HEK293 (cell line): ENCODE measurements around the gene TRIM56.
A peak's percentile ranks its signal among the peaks of the same experiment; 100 is the strongest.

Experiments used
- CTCF ChIA-PET: fragments of 350-600 bp; formaldehyde crosslinking; extraction: SDS; loops from one replicate; lab custom pipeline; 2021; ENCODE audit warnings: antibody characterized with exemption; lab: Yijun Ruan, JAX
- POLR2A ChIA-PET: fragments of 300-600 bp; formaldehyde crosslinking; extraction: SDS; loops from one replicate; lab custom pipeline; 2020; ENCODE audit warnings: antibody characterized with exemption, inconsistent platforms; lab: Yijun Ruan, JAX
- H3K27ac ChIP-seq: fragments of 200-500 bp; sonication (Bioruptor generic); 2 replicates; pipeline ENCODE4 v1.5.1; 2014; ENCODE audit warnings: low read depth, low read length, control low read depth, inconsistent platforms; ENCODE audit errors: extremely low read depth
- H3K36me3 ChIP-seq, 2 experiments: fragments of 200-500 bp in 1 of 2; sonication (Bioruptor generic) in 1 of 2; 1 replicate in 1 of 2; 2 replicates in 1 of 2; pipeline ENCODE4 v1.5.1; 2014 to 2017; ENCODE audit warnings: inconsistent platforms in 2 of 2, low read length in 2 of 2; ENCODE audit not compliant: control insufficient read depth in 2 of 2, insufficient read depth in 1 of 2
- H3K4me1 ChIP-seq: fragments of 200-500 bp; sonication (Bioruptor generic); 2 replicates; pipeline ENCODE4 v1.5.1; 2014; ENCODE audit warnings: mild to moderate bottlenecking, low read length, inconsistent platforms; ENCODE audit not compliant: control insufficient read depth, insufficient read depth
- H3K4me3 ChIP-seq: 2 replicates; pipeline ENCODE4 v1.5.1; 2011; ENCODE audit warnings: low read depth, mild to moderate bottlenecking, control low read depth, low read length, moderate library complexity
- H3K9me3 ChIP-seq: fragments of 200-500 bp; sonication (Bioruptor generic); 2 replicates; pipeline ENCODE4 v1.5.1; 2014; ENCODE audit warnings: low read depth, low read length, inconsistent platforms; ENCODE audit not compliant: control insufficient read depth, insufficient read depth
- FEZF1 ChIP-seq: fragments of 450-650 bp; formaldehyde crosslinking; IDR thresholded peaks from 2 replicates; pipeline ENCODE4 v1.5.1; 2016; ENCODE audit warnings: missing biosample characterization, missing genetic modification characterization
- KLF7 ChIP-seq: fragments of 450-650 bp; formaldehyde crosslinking; IDR thresholded peaks from 2 replicates; pipeline ENCODE4 v1.5.1; 2016; ENCODE audit warnings: missing biosample characterization, missing genetic modification characterization, borderline replicate concordance
- ZFP37 ChIP-seq: fragments of 450-650 bp; formaldehyde crosslinking; IDR thresholded peaks from 2 replicates; pipeline ENCODE4 v1.5.1; 2016; ENCODE audit warnings: missing biosample characterization, missing genetic modification characterization
- ZNF121 ChIP-seq: fragments of 450-650 bp; formaldehyde crosslinking; IDR thresholded peaks from 2 replicates; pipeline ENCODE4 v1.5.1; 2016; ENCODE audit warnings: missing biosample characterization, missing genetic modification characterization
- ZNF2 ChIP-seq: fragments of 450-650 bp; formaldehyde crosslinking; IDR thresholded peaks from 2 replicates; pipeline ENCODE4 v1.5.1; 2016; ENCODE audit warnings: missing biosample characterization, missing genetic modification characterization
- ZNF23 ChIP-seq: fragments of 450-650 bp; formaldehyde crosslinking; IDR thresholded peaks from 2 replicates; pipeline ENCODE4 v1.5.1; 2016; ENCODE audit warnings: missing biosample characterization, missing genetic modification characterization, borderline replicate concordance
- ZNF292 ChIP-seq: fragments of 450-650 bp; formaldehyde crosslinking; IDR thresholded peaks from 2 replicates; pipeline ENCODE4 v1.5.1; 2016; ENCODE audit warnings: low read depth, missing biosample characterization, missing genetic modification characterization, borderline replicate concordance
- ZNF416 ChIP-seq: fragments of 450-650 bp; formaldehyde crosslinking; IDR thresholded peaks from 2 replicates; pipeline ENCODE4 v1.5.1; 2016; ENCODE audit warnings: missing biosample characterization, missing genetic modification characterization
- ZNF514 ChIP-seq: fragments of 450-650 bp; formaldehyde crosslinking; IDR thresholded peaks from 2 replicates; pipeline ENCODE4 v1.5.1; 2016; ENCODE audit warnings: missing biosample characterization, missing genetic modification characterization
- ZNF560 ChIP-seq: fragments of 450-650 bp; formaldehyde crosslinking; IDR thresholded peaks from 2 replicates; pipeline ENCODE4 v1.5.1; 2017; ENCODE audit warnings: missing biosample characterization, missing genetic modification characterization, borderline replicate concordance
- ZNF585B ChIP-seq: fragments of 450-650 bp; formaldehyde crosslinking; IDR thresholded peaks from 2 replicates; pipeline ENCODE4 v1.5.1; 2016; ENCODE audit warnings: missing biosample characterization, missing genetic modification characterization
- ZNF600 ChIP-seq: fragments of 450-650 bp; formaldehyde crosslinking; IDR thresholded peaks from 2 replicates; pipeline ENCODE4 v1.5.1; 2016; ENCODE audit warnings: missing biosample characterization, missing genetic modification characterization
- ZNF623 ChIP-seq: fragments of 450-650 bp; formaldehyde crosslinking; IDR thresholded peaks from 2 replicates; pipeline ENCODE4 v1.5.1; 2016; ENCODE audit warnings: missing biosample characterization, missing genetic modification characterization
- ZNF707 ChIP-seq: fragments of 450-650 bp; formaldehyde crosslinking; IDR thresholded peaks from 2 replicates; pipeline ENCODE4 v1.5.1; 2016; ENCODE audit warnings: missing biosample characterization, missing genetic modification characterization
- ZNF785 ChIP-seq: fragments of 450-650 bp; formaldehyde crosslinking; IDR thresholded peaks from 2 replicates; pipeline ENCODE4 v1.5.1; 2016; ENCODE audit warnings: missing biosample characterization, missing genetic modification characterization
- TF ChIP-seq, protein P1 (sequence below): fragments of 450-650 bp; formaldehyde crosslinking; conservative IDR thresholded peaks from 2 replicates; pipeline ENCODE4 v1.5.1; 2016; ENCODE audit warnings: low read depth, missing biosample characterization, missing genetic modification characterization
- TF ChIP-seq, protein P2 (sequence below): fragments of 450-650 bp; formaldehyde crosslinking; IDR thresholded peaks from 2 replicates; pipeline ENCODE4 v1.5.1; 2016; ENCODE audit warnings: missing biosample characterization, missing genetic modification characterization
- TF ChIP-seq, protein P3 (sequence below): fragments of 450-650 bp; formaldehyde crosslinking; IDR thresholded peaks from 2 replicates; pipeline ENCODE4; 2016; ENCODE audit warnings: missing biosample characterization, missing genetic modification characterization
- TF ChIP-seq, protein P4 (sequence below): fragments of 450-650 bp; formaldehyde crosslinking; IDR thresholded peaks from 2 replicates; pipeline ENCODE4 v1.5.1; 2016; ENCODE audit warnings: missing biosample characterization, missing genetic modification characterization
- TF ChIP-seq, protein P5 (sequence below): fragments of 450-650 bp; IDR thresholded peaks from 2 replicates; pipeline ENCODE4 v1.5.1; 2018; ENCODE audit warnings: missing biosample characterization, missing genetic modification characterization

The TRIM56 gene

DNA sequence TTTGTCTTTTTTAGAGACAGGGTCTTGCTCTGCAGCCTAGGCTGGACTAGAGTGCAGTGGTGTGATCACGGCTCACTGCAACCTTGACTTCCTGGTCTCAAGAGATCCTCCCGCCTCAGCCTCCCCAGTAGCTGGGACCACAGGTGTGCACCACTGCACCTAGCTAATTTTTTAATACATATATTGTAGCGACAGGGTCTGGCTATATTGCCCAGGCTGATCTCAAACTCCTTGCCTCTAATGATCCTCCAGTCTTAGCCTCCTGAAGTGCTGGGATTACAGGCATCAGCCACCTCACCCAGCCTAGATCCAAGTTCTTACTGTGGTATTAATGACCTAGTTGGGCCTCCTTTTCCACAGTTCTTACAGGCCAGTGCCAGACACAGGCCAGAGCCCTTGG, 29.9 kb downstream of the TRIM56 start:
- H3K27ac ChIP-seq = no peak overlapping the region
- H3K4me1 ChIP-seq = no peaks in the 10 kb centered on the region
- CTCF ChIA-PET = no interaction called here
- no peaks in the 10 kb centered on the region for H3K36me3 ChIP-seq
- TF ChIP-seq ZNF416 (tag by site-specific recombination) = no peak
- 0 out of 2 replicates have a peak, but pooled peaks have one; percentile 39 for TF ChIP-seq ZNF121 (tag by site-specific recombination)
- TF ChIP-seq, protein P1, sequence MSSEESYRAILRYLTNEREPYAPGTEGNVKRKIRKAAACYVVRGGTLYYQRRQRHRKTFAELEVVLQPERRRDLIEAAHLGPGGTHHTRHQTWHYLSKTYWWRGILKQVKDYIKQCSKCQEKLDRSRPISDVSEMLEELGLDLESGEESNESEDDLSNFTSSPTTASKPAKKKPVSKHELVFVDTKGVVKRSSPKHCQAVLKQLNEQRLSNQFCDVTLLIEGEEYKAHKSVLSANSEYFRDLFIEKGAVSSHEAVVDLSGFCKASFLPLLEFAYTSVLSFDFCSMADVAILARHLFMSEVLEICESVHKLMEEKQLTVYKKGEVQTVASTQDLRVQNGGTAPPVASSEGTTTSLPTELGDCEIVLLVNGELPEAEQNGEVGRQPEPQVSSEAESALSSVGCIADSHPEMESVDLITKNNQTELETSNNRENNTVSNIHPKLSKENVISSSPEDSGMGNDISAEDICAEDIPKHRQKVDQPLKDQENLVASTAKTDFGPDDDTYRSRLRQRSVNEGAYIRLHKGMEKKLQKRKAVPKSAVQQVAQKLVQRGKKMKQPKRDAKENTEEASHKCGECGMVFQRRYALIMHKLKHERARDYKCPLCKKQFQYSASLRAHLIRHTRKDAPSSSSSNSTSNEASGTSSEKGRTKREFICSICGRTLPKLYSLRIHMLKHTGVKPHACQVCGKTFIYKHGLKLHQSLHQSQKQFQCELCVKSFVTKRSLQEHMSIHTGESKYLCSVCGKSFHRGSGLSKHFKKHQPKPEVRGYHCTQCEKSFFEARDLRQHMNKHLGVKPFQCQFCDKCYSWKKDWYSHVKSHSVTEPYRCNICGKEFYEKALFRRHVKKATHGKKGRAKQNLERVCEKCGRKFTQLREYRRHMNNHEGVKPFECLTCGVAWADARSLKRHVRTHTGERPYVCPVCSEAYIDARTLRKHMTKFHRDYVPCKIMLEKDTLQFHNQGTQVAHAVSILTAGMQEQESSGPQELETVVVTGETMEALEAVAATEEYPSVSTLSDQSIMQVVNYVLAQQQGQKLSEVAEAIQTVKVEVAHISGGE (tag by site-specific recombination) = no peak
- TF ChIP-seq ZNF560 (tag by site-specific recombination) = no peak
- H3K4me3 ChIP-seq = no peak overlapping the region
- no peaks in the 10 kb centered on the region for H3K9me3 ChIP-seq
- POLR2A ChIA-PET = no interaction called here

DNA sequence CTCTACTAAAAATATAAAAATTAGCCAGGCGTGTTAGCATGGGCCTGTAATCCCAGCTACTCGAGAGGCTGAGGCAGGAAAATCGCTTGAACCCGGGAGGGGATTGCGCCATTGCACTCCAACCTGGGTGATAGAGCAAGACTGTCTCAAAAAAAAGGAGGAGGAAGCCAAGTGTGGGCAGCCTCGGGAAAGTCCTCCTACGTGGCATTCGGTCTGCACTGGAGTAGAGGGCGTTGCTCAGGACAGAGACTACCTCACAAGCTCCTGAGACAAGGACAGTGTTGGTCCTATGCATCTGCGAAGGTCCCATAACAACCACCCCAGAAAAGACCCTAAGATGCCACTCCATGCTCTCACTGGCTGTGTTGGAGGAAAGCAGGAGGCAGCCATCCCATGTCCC, 31.6 kb downstream of the TRIM56 start:
- ChIA-PET POLR2A (no interaction called here), CTCF (interaction anchor here (0.6 to 1.5 kb wide), 4 partner anchors 21 to 388 kb away, joined by 3 to 8 read pairs (median 5); no protein-coding TSS in a partner anchor)
- H3K27ac ChIP-seq = no peak overlapping the region

DNA sequence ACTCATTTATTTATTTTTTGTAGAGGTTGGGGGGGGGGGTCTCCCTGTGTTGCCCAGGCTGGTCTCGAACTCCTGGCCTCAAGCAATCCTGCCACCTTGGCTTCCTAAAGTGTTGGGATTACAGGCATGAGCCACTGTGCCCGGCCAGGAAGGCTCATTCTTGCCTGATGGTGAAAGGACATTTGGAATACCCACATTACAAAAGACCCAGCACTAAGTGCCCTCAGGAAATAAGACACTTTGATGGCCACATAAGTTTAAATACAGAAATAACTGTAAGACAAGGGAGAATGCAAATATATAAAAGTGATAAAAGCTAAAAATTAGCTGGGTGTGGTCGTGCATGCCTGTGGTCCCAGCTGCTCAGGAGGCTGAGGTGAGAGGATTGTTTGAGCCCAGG, 33.6 kb downstream of the TRIM56 start:
- H3K36me3 ChIP-seq = no peaks in the 10 kb centered on the region
- no peaks in the 10 kb centered on the region for H3K4me1 ChIP-seq
- H3K27ac ChIP-seq = no peak overlapping the region
- POLR2A ChIA-PET = no interaction called here
- H3K4me3 ChIP-seq = no peak overlapping the region
- TF ChIP-seq, protein P2, sequence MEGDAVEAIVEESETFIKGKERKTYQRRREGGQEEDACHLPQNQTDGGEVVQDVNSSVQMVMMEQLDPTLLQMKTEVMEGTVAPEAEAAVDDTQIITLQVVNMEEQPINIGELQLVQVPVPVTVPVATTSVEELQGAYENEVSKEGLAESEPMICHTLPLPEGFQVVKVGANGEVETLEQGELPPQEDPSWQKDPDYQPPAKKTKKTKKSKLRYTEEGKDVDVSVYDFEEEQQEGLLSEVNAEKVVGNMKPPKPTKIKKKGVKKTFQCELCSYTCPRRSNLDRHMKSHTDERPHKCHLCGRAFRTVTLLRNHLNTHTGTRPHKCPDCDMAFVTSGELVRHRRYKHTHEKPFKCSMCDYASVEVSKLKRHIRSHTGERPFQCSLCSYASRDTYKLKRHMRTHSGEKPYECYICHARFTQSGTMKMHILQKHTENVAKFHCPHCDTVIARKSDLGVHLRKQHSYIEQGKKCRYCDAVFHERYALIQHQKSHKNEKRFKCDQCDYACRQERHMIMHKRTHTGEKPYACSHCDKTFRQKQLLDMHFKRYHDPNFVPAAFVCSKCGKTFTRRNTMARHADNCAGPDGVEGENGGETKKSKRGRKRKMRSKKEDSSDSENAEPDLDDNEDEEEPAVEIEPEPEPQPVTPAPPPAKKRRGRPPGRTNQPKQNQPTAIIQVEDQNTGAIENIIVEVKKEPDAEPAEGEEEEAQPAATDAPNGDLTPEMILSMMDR (tag by site-specific recombination) = no peak
- TF ChIP-seq ZNF416 (tag by site-specific recombination) = no peak
- TF ChIP-seq ZNF623 = no peak
- no peak for TF ChIP-seq KLF7 (tag by site-specific recombination)
- no peak for TF ChIP-seq ZNF785 (tag by site-specific recombination)
- TF ChIP-seq, protein P3, sequence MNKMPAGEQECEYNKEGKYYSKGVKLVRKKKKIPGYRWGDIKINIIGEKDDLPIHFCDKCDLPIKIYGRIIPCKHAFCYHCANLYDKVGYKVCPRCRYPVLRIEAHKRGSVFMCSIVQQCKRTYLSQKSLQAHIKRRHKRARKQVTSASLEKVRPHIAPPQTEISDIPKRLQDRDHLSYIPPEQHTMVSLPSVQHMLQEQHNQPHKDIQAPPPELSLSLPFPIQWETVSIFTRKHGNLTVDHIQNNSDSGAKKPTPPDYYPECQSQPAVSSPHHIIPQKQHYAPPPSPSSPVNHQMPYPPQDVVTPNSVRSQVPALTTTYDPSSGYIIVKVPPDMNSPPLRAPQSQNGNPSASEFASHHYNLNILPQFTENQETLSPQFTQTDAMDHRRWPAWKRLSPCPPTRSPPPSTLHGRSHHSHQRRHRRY (tag by site-specific recombination) = no peak
- TF ChIP-seq ZNF514 = no peak
- TF ChIP-seq ZNF23 (tag by site-specific recombination) = no peak
- no peak for TF ChIP-seq ZNF707 (tag by site-specific recombination)
- TF ChIP-seq, all 188 proteins: peak for 0
- CTCF ChIA-PET = interaction anchor here (0.5 to 1.1 kb wide), 3 partner anchors 25 to 644 kb away, joined by 3 to 6 read pairs (median 4); no protein-coding TSS in a partner anchor
- no peaks in the 10 kb centered on the region for H3K9me3 ChIP-seq

More for the DNA sequence above, 31.6 kb downstream of the TRIM56 start:
- no peaks in the 10 kb centered on the region for H3K9me3 ChIP-seq
- no peaks in the 10 kb centered on the region for H3K36me3 ChIP-seq
- H3K4me3 ChIP-seq = no peak overlapping the region
- no peaks in the 10 kb centered on the region for H3K4me1 ChIP-seq
- no peak for TF ChIP-seq ZNF585B (tag by site-specific recombination)
- TF ChIP-seq ZNF2 (tag by site-specific recombination) = no peak
- TF ChIP-seq ZFP37 (tag by site-specific recombination) = no peak
- no peak for TF ChIP-seq ZNF600 (tag by site-specific recombination)
- TF ChIP-seq, protein P4, sequence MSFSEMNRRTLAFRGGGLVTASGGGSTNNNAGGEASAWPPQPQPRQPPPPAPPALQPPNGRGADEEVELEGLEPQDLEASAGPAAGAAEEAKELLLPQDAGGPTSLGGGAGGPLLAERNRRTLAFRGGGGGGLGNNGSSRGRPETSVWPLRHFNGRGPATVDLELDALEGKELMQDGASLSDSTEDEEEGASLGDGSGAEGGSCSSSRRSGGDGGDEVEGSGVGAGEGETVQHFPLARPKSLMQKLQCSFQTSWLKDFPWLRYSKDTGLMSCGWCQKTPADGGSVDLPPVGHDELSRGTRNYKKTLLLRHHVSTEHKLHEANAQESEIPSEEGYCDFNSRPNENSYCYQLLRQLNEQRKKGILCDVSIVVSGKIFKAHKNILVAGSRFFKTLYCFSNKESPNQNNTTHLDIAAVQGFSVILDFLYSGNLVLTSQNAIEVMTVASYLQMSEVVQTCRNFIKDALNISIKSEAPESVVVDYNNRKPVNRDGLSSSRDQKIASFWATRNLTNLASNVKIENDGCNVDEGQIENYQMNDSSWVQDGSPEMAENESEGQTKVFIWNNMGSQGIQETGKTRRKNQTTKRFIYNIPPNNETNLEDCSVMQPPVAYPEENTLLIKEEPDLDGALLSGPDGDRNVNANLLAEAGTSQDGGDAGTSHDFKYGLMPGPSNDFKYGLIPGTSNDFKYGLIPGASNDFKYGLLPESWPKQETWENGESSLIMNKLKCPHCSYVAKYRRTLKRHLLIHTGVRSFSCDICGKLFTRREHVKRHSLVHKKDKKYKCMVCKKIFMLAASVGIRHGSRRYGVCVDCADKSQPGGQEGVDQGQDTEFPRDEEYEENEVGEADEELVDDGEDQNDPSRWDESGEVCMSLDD = no peak
- TF ChIP-seq ZNF292 (tag by site-specific recombination) = no peak
- TF ChIP-seq, protein P5, sequence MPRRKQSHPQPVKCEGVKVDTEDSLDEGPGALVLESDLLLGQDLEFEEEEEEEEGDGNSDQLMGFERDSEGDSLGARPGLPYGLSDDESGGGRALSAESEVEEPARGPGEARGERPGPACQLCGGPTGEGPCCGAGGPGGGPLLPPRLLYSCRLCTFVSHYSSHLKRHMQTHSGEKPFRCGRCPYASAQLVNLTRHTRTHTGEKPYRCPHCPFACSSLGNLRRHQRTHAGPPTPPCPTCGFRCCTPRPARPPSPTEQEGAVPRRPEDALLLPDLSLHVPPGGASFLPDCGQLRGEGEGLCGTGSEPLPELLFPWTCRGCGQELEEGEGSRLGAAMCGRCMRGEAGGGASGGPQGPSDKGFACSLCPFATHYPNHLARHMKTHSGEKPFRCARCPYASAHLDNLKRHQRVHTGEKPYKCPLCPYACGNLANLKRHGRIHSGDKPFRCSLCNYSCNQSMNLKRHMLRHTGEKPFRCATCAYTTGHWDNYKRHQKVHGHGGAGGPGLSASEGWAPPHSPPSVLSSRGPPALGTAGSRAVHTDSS (tag by site-specific recombination) = no peak
- TF ChIP-seq FEZF1 (tag by site-specific recombination) = no peak
